Caco-2 (cell line): ENCODE measurements around the gene BHLHE41. TPM values are rescaled to one million over a fixed set of nuclear protein-coding genes. Genes with fewer than 3 reads are reported as not detected.

Experiments
- BruUV-seq: library from RNA; stranded (reverse); fragments of 400-500 nt; replicated peaks from 2 replicates; lab custom pipeline; 2021; lab: Mats Ljungman, UMichigan
- CTCF ChIA-PET: fragments of 300-600 bp; sonication (Branson Sonifier 250); formaldehyde crosslinking; loops from one replicate; lab custom pipeline; 2022; ENCODE audit warnings: antibody characterized with exemption; lab: Charles Lee
- POLR2A ChIA-PET: fragments of 300-600 bp; sonication (Branson Sonifier 250); formaldehyde crosslinking; loops from one replicate; lab custom pipeline; 2022; ENCODE audit warnings: antibody characterized with exemption; lab: Charles Lee
- DNase-seq, 2 experiments: peaks; one replicate each; pipeline versions ENCODE4 v3.0.0 to v3.0.0-alpha.2; 2020 to 2022
- H3K27me3 ChIP-seq: replicated peaks from 2 replicates; pipeline ENCODE4 v1.6.0; 2011; ENCODE audit warnings: low read length; ENCODE audit not compliant: control insufficient read depth, insufficient read depth
- H3K36me3 ChIP-seq: 2 replicates; pipeline ENCODE4 v1.5.1; 2011; ENCODE audit warnings: low read length; ENCODE audit not compliant: control insufficient read depth, insufficient read depth
- H3K4me1 ChIP-seq: fragments of 250-450 bp; sonication (Bioruptor Pico); 2 replicates; pipeline ENCODE4 v1.5.1; 2020; ENCODE audit warnings: mild to moderate bottlenecking
- H3K4me3 ChIP-seq: 2 replicates; pipeline ENCODE4 v1.5.1; 2011; ENCODE audit warnings: low read depth, mild to moderate bottlenecking, control low read depth, low read length
- H3K9me3 ChIP-seq: fragments of 250-450 bp; sonication (Bioruptor Pico); 2 replicates; pipeline ENCODE4 v1.5.1; 2020; ENCODE audit warnings: mild to moderate bottlenecking, moderate library complexity
- H3K27ac Mint-ChIP-seq: one replicate; pipeline ENCODE4 v1.8.0; 2022; ENCODE audit warnings: mixed read lengths; ENCODE audit not compliant: unreplicated experiment
- H3K27me3 Mint-ChIP-seq: one replicate; pipeline ENCODE4 v1.8.0; 2022; ENCODE audit warnings: mixed read lengths; ENCODE audit not compliant: insufficient read depth, unreplicated experiment
- H3K36me3 Mint-ChIP-seq: one replicate; pipeline ENCODE4 v1.8.0; 2022; ENCODE audit warnings: mild to moderate bottlenecking, mixed read lengths; ENCODE audit not compliant: insufficient read depth, unreplicated experiment
- H3K4me1 Mint-ChIP-seq: one replicate; pipeline ENCODE4 v1.8.0; 2022; ENCODE audit warnings: low read depth, mixed read lengths; ENCODE audit not compliant: unreplicated experiment
- H3K4me3 Mint-ChIP-seq: one replicate; pipeline ENCODE4 v1.8.0; 2022; ENCODE audit warnings: mild to moderate bottlenecking, moderate library complexity, mixed read lengths; ENCODE audit not compliant: unreplicated experiment
- H3K9me3 Mint-ChIP-seq: one replicate; pipeline ENCODE4 v1.8.0; 2022; ENCODE audit warnings: mixed read lengths; ENCODE audit not compliant: unreplicated experiment
- intact Hi-C: fragments of 100-400 bp; cut with micrococcal nuclease; formaldehyde crosslinking; loops from one replicate; pipeline ENCODE4 v1.10.0; 2022; ENCODE audit not compliant: unreplicated experiment
- total RNA-seq: library from RNA; stranded (reverse); gene quantifications from 2 replicates; pipeline ENCODE4 v1.2.3, GENCODE V29; 2022
- TF ChIP-seq, protein P1 (sequence below), 2 experiments: fragments of 200-600 bp in 1 of 2; IDR thresholded peaks; 1 replicate in 1 of 2; 2 replicates in 1 of 2; pipeline versions ENCODE4 v1.5.1 to v1.8.0; 2011 to 2022; ENCODE audit warnings: antibody characterized with exemption in 1 of 2, control low read depth in 1 of 2, inconsistent platforms in 1 of 2, low read depth in 1 of 2, low read length in 1 of 2, mild to moderate bottlenecking in 1 of 2, moderate library complexity in 1 of 2; ENCODE audit not compliant: insufficient read depth in 1 of 2, severe bottlenecking in 1 of 2, unreplicated experiment in 1 of 2

BHLHE41 gene
- total RNA-seq, 1 experiment from 2014 or later = 3.2 TPM

DNA sequence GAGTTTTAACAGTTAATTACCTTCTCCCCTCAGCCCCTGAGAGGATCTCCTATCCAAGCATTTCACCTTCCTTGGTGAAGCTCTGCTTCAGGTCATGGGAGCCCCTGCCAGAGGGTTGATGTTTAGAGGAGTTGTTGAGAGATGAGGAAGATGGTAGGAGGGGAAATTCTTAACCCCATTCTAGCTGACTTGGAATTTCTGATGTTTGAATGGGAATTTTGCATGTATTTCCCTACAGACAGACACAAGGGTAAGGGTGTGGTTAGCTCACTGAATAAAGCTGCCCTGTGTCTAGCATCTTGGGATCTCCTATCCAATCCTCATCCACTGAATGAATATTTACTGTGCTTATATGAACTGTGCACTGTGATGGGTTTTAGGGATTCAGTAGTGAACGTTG, 7.1 kb upstream of the BHLHE41 start:
- no peak overlapping the region for H3K4me3 Mint-ChIP-seq
- BruUV-seq = no TSS peak
- DNase-seq = no peak
- peaks cover 34% of the 10 kb centered on the region for H3K27me3 Mint-ChIP-seq
- Histone ChIP-seq H3K4me3 (no peak overlapping the region), H3K27me3 (peaks cover 2% of the 10 kb centered on the region), H3K36me3 (no peaks in the 10 kb centered on the region), H3K4me1 (0 out of 2 replicates have a peak, but pooled peaks cover under 1% of the 10 kb centered on the region), H3K9me3 (no peaks in the 10 kb centered on the region)
- intact Hi-C loops = no loop called here
- no peak overlapping the region for H3K27ac Mint-ChIP-seq
- ChIA-PET CTCF (no interaction called here), POLR2A (no interaction called here)
- H3K36me3 Mint-ChIP-seq = no peaks in the 10 kb centered on the region
- peaks cover 9% of the 10 kb centered on the region for H3K4me1 Mint-ChIP-seq
- TF ChIP-seq, protein P1, sequence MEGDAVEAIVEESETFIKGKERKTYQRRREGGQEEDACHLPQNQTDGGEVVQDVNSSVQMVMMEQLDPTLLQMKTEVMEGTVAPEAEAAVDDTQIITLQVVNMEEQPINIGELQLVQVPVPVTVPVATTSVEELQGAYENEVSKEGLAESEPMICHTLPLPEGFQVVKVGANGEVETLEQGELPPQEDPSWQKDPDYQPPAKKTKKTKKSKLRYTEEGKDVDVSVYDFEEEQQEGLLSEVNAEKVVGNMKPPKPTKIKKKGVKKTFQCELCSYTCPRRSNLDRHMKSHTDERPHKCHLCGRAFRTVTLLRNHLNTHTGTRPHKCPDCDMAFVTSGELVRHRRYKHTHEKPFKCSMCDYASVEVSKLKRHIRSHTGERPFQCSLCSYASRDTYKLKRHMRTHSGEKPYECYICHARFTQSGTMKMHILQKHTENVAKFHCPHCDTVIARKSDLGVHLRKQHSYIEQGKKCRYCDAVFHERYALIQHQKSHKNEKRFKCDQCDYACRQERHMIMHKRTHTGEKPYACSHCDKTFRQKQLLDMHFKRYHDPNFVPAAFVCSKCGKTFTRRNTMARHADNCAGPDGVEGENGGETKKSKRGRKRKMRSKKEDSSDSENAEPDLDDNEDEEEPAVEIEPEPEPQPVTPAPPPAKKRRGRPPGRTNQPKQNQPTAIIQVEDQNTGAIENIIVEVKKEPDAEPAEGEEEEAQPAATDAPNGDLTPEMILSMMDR (IDR thresholded peaks at IDR 0.05; ENCODE audit: insufficient read depth in 1 of 2, low read depth in 1 of 2, low read length in 1 of 2, severe bottlenecking in 1 of 2, unreplicated experiment in 1 of 2) = no peak
- no peaks in the 10 kb centered on the region for H3K9me3 Mint-ChIP-seq

DNA sequence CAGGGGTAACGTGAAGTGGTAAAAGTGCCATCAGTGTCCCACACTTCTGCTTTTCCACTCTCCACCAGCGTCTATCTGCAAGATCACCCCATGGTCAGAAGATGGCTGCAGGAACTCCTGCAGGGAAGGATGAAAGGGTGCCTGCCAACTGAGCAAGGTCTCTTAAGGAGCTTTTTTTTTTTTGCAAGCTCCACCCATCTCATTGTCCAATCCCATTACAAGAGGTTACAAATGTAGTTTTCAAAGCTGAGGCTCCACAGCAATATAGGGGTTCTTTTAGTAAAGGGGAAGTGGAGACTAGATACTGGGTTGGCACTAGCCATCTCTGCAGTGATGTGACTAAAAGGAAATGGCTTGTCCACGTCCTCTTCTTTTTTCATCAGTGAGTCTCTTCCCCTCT, 5.9 kb upstream of the BHLHE41 start:
- Histone ChIP-seq H3K4me1 (0 out of 2 replicates have a peak, but pooled peaks cover 4% of the 10 kb centered on the region), H3K9me3 (no peaks in the 10 kb centered on the region), H3K4me3 (no peak overlapping the region), H3K36me3 (no peaks in the 10 kb centered on the region), H3K27me3 (peaks cover 2% of the 10 kb centered on the region)
- no peak overlapping the region for H3K27ac Mint-ChIP-seq
- intact Hi-C loops = no loop called here
- no peak overlapping the region for H3K4me3 Mint-ChIP-seq
- ChIA-PET CTCF (no interaction called here), POLR2A (no interaction called here)
- H3K27me3 Mint-ChIP-seq = peaks cover 34% of the 10 kb centered on the region
- H3K36me3 Mint-ChIP-seq = peaks cover 3% of the 10 kb centered on the region
- no TSS peak for BruUV-seq
- no peak for DNase-seq
- TF ChIP-seq, protein P1 (IDR thresholded peaks at IDR 0.05; ENCODE audit: insufficient read depth in 1 of 2, low read depth in 1 of 2, low read length in 1 of 2, severe bottlenecking in 1 of 2, unreplicated experiment in 1 of 2) = no peak
- H3K9me3 Mint-ChIP-seq = no peaks in the 10 kb centered on the region
- H3K4me1 Mint-ChIP-seq = peaks cover 9% of the 10 kb centered on the region

DNA sequence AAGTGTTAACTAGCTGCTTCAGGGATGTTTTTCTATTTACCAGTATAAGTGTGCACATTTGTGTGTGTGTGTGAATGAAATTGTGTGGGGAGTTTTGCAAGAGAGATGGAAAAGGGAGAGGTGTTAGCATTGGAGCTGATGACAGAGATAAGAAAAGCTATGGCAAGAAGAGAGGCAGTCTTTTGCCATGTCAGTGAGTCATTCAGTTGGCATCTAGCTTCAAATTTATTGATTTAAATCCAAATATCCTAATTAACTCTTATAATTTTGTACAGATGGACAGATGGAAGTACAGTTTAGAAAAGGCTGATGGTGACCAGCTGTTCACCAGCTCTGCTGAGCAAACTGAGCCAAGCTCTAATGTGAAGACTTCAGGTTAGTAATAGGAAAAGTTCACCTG, 3.3 kb upstream of the BHLHE41 start:
- Histone ChIP-seq H3K9me3 (no peaks in the 10 kb centered on the region), H3K4me3 (no peak overlapping the region), H3K27me3 (peaks cover 5% of the 10 kb centered on the region), H3K36me3 (no peaks in the 10 kb centered on the region), H3K4me1 (peaks cover 13% of the 10 kb centered on the region)
- peaks cover 8% of the 10 kb centered on the region for H3K36me3 Mint-ChIP-seq
- no peaks in the 10 kb centered on the region for H3K9me3 Mint-ChIP-seq
- TF ChIP-seq, protein P1 (IDR thresholded peaks at IDR 0.05; ENCODE audit: insufficient read depth in 1 of 2, low read depth in 1 of 2, low read length in 1 of 2, severe bottlenecking in 1 of 2, unreplicated experiment in 1 of 2) = no peak
- POLR2A ChIA-PET = interaction anchor here (0.6 kb wide), 1 partner anchor 13 kb away, joined by 5 read pairs; no protein-coding TSS in a partner anchor
- no TSS peak for BruUV-seq
- intact Hi-C loops = loop anchor here (5.0 kb wide), 2 partner anchors 44 to 59 kb away; no protein-coding TSS in a partner anchor
- H3K4me3 Mint-ChIP-seq = no peak overlapping the region
- peaks cover 32% of the 10 kb centered on the region for H3K27me3 Mint-ChIP-seq
- DNase-seq = no peak
- peaks cover 17% of the 10 kb centered on the region for H3K4me1 Mint-ChIP-seq
- no peak overlapping the region for H3K27ac Mint-ChIP-seq
- CTCF ChIA-PET = interaction anchor here (0.5 to 0.7 kb wide), 2 partner anchors 32 to 575 kb away, joined by 3 read pairs; no protein-coding TSS in a partner anchor
